H1 (cell line): ENCODE data around the gene ESYT2. TPM values are rescaled to one million over a fixed set of nuclear protein-coding genes. Genes with fewer than 3 reads are reported as not detected.
A peak's percentile ranks its signal among the peaks of the same experiment; 100 is the strongest.

Source experiments
- CTCF ChIA-PET: fragments of 300-600 bp; sonication (Branson Sonifier 250); formaldehyde crosslinking; loops from one replicate; lab custom pipeline; 2021; ENCODE audit not compliant: partially characterized antibody; lab: Charles Lee
- POLR2A ChIA-PET: fragments of 300-600 bp; sonication (Branson Sonifier 250); formaldehyde crosslinking; loops from one replicate; lab custom pipeline; 2021; ENCODE audit warnings: inconsistent platforms; ENCODE audit not compliant: partially characterized antibody; lab: Charles Lee
- DNase-seq, 2 experiments: peaks; one replicate each; pipeline versions ENCODE4 v3.0.0 to v3.0.0-alpha.2; 2010 to 2022; ENCODE audit warnings: low spot score in 2 of 2, low read depth in 1 of 2, mixed read lengths in 1 of 2
- FAIRE-seq: peaks from 2 replicates; lab custom pipeline; 2011; peaks lifted over from hg19 to GRCh38; lab: Jason Lieb, UNC
- H2AFZ ChIP-seq: 2 replicates; pipeline ENCODE4 v1.8.1; 2012; ENCODE audit warnings: low read length, inconsistent platforms
- H2AK5ac ChIP-seq: 2 replicates; pipeline ENCODE4 v1.6.1; 2013; ENCODE audit warnings: low read depth, low read length
- H2BK120ac ChIP-seq: replicated peaks from 2 replicates; pipeline ENCODE3; 2013; ENCODE audit warnings: low read depth, low read length, inconsistent platforms
- H2BK12ac ChIP-seq: 2 replicates; pipeline ENCODE4 v1.6.1; 2013; ENCODE audit warnings: low read depth, low read length
- H2BK15ac ChIP-seq: 2 replicates; pipeline ENCODE4 v1.6.1; 2013; ENCODE audit warnings: low read length
- H2BK20ac ChIP-seq: 2 replicates; pipeline ENCODE4 v1.6.1; 2013; ENCODE audit warnings: low read length
- H2BK5ac ChIP-seq: 2 replicates; pipeline ENCODE4 v1.6.1; 2013; ENCODE audit warnings: low read depth, low read length
- H3K14ac ChIP-seq: 2 replicates; pipeline ENCODE4 v1.6.1; 2013; ENCODE audit warnings: inconsistent platforms; ENCODE audit not compliant: insufficient read length
- H3K18ac ChIP-seq: 2 replicates; pipeline ENCODE4 v1.6.1; 2013; ENCODE audit warnings: low read length; ENCODE audit errors: extremely low read depth
- H3K23ac ChIP-seq: 2 replicates; pipeline ENCODE4 v1.6.1; 2013; ENCODE audit warnings: inconsistent platforms; ENCODE audit not compliant: insufficient read length
- H3K23me2 ChIP-seq: 2 replicates; pipeline ENCODE4 v1.6.1; 2013; ENCODE audit warnings: low read depth, low read length
- H3K27ac ChIP-seq: 2 replicates; pipeline ENCODE4 v1.6.1; 2011; ENCODE audit warnings: low read depth, low read length, inconsistent platforms
- H3K27me3 ChIP-seq, 4 experiments: replicated peaks in 1 of 4; 1 replicate in 1 of 4; 2 replicates in 3 of 4; pipeline versions ENCODE4 v1.6.1 to v1.8.1; 2011 to 2013; ENCODE audit warnings: low read length in 3 of 4, mild to moderate bottlenecking in 3 of 4, inconsistent platforms in 2 of 4, mixed read lengths in 2 of 4, moderate library complexity in 1 of 4; ENCODE audit not compliant: control insufficient read depth in 3 of 4, insufficient read depth in 3 of 4; ENCODE audit errors: extremely low read depth in 1 of 4
- H3K36me3 ChIP-seq, 4 experiments: 2 replicates each; pipeline versions ENCODE4 v1.6.1 to v1.8.1; 2011 to 2013; ENCODE audit warnings: mild to moderate bottlenecking in 4 of 4, low read length in 3 of 4, moderate library complexity in 2 of 4, control low read depth in 1 of 4, inconsistent platforms in 1 of 4; ENCODE audit not compliant: insufficient read depth in 4 of 4, control insufficient read depth in 2 of 4
- H3K4ac ChIP-seq: replicated peaks from 2 replicates; pipeline ENCODE3; 2013; ENCODE audit warnings: low read length, low read depth, mixed read lengths, inconsistent platforms; ENCODE audit not compliant: insufficient read length
- H3K4me1 ChIP-seq, 4 experiments: replicated peaks in 1 of 4; 1 replicate in 1 of 4; 2 replicates in 3 of 4; pipeline versions ENCODE4 v1.6.1 to v1.8.1; 2011 to 2013; ENCODE audit warnings: low read length in 3 of 4, inconsistent platforms in 2 of 4, mixed read lengths in 1 of 4; ENCODE audit not compliant: insufficient read depth in 4 of 4, control insufficient read depth in 3 of 4
- H3K4me2 ChIP-seq, 2 experiments: 2 replicates each; pipeline versions ENCODE4 v1.6.1 to v1.8.1; 2011 to 2013; ENCODE audit warnings: low read depth in 2 of 2, low read length in 2 of 2, control low read depth in 1 of 2, inconsistent platforms in 1 of 2, mild to moderate bottlenecking in 1 of 2; ENCODE audit not compliant: insufficient read depth in 1 of 2
- H3K4me3 ChIP-seq, 4 experiments: fragments of 200-600, 300-600 bp in 1 of 4; sonication (generic), shearing (Covaris generic), sonication (Bioruptor Twin) in 1 of 4; 2 replicates each; pipeline versions ENCODE4 v1.5.1 to v1.8.1; 2011 to 2016; ENCODE audit warnings: low read length in 4 of 4, low read depth in 3 of 4, control low read depth in 2 of 4, inconsistent platforms in 2 of 4, mild to moderate bottlenecking in 2 of 4, mixed read lengths in 1 of 4, moderate library complexity in 1 of 4; ENCODE audit not compliant: insufficient read depth in 2 of 4; ENCODE audit errors: extremely low read depth in 1 of 4
- H3K56ac ChIP-seq: replicated peaks from 2 replicates; pipeline ENCODE3; 2013; ENCODE audit warnings: low read depth, mild to moderate bottlenecking, mixed read lengths, low read length, inconsistent platforms; ENCODE audit not compliant: insufficient read length
- H3K79me1 ChIP-seq: 2 replicates; pipeline ENCODE4 v1.6.1; 2013; ENCODE audit warnings: low read depth, low read length, control low read depth
- H3K79me2 ChIP-seq, 2 experiments: 2 replicates each; pipeline versions ENCODE4 v1.6.1 to v1.8.1; 2012 to 2013; ENCODE audit warnings: low read length in 2 of 2, mild to moderate bottlenecking in 2 of 2, inconsistent platforms in 1 of 2; ENCODE audit not compliant: insufficient read depth in 2 of 2, control insufficient read depth in 1 of 2
- H3K9ac ChIP-seq, 4 experiments: replicated peaks in 1 of 4; 1 replicate in 1 of 4; 2 replicates in 3 of 4; pipeline versions ENCODE4 v1.6.1 to v1.8.1; 2011 to 2013; ENCODE audit warnings: low read depth in 3 of 4, low read length in 3 of 4, control low read depth in 2 of 4, mild to moderate bottlenecking in 2 of 4, moderate library complexity in 2 of 4, inconsistent platforms in 1 of 4; ENCODE audit errors: extremely low read depth in 1 of 4
- H3K9me3 ChIP-seq, 2 experiments: 2 replicates each; pipeline versions ENCODE4 v1.6.1 to v1.8.1; 2012 to 2013; ENCODE audit warnings: mild to moderate bottlenecking in 2 of 2, moderate library complexity in 2 of 2, control low read depth in 1 of 2, inconsistent platforms in 1 of 2, low read depth in 1 of 2, low read length in 1 of 2, mixed read lengths in 1 of 2; ENCODE audit not compliant: insufficient read depth in 2 of 2
- H4K20me1 ChIP-seq, 2 experiments: replicated peaks in 1 of 2; 2 replicates each; pipeline versions ENCODE3 to v1.8.1; 2011 to 2013; ENCODE audit warnings: inconsistent platforms in 2 of 2, low read length in 2 of 2, mild to moderate bottlenecking in 1 of 2; ENCODE audit not compliant: insufficient read depth in 2 of 2, control insufficient read depth in 1 of 2
- H4K5ac ChIP-seq: 2 replicates; pipeline ENCODE4 v1.6.1; 2013; ENCODE audit warnings: low read length, low read depth, mixed read lengths, inconsistent platforms; ENCODE audit not compliant: insufficient read length
- H4K8ac ChIP-seq: 2 replicates; pipeline ENCODE4 v1.8.0; 2013; ENCODE audit warnings: mild to moderate bottlenecking, moderate library complexity, low read length, inconsistent platforms; ENCODE audit not compliant: insufficient read depth; ENCODE audit errors: extremely low read depth
- H4K91ac ChIP-seq: replicated peaks from 2 replicates; pipeline ENCODE3; 2013; ENCODE audit warnings: low read length, mixed read lengths, inconsistent platforms; ENCODE audit not compliant: insufficient read length
- BACH1 ChIP-seq: IDR thresholded peaks from 2 replicates; pipeline ENCODE4 v1.6.1; 2012; ENCODE audit warnings: low read length, improper control_type of control experiment
- CBX5 ChIP-seq: fragments of 300-800, 300-1000 bp; sonication (generic); IDR thresholded peaks from 2 replicates; pipeline ENCODE4 v1.7.1; 2016; ENCODE audit warnings: antibody characterized with exemption, low read length, low read depth
- CBX8 ChIP-seq: fragments of 300-800, 300-1000 bp; sonication (generic); IDR thresholded peaks from 2 replicates; pipeline ENCODE4 v1.7.1; 2016; ENCODE audit warnings: low read depth, low read length, borderline replicate concordance
- EZH2 ChIP-seq: fragments of 200-600 bp; sonication (generic); IDR thresholded peaks from 2 replicates; pipeline ENCODE4 v1.7.1; 2012; ENCODE audit warnings: low read depth, mild to moderate bottlenecking, moderate library complexity, low read length, inconsistent platforms; ENCODE audit not compliant: severe bottlenecking
- MAX ChIP-seq: IDR thresholded peaks from 2 replicates; pipeline ENCODE4 v1.6.1; 2012; ENCODE audit warnings: inconsistent platforms
- NRF1 ChIP-seq: IDR thresholded peaks from 2 replicates; pipeline ENCODE4 v1.6.1; 2011; ENCODE audit warnings: mild to moderate bottlenecking, low read depth, low read length, improper control_type of control experiment
- POU5F1 ChIP-seq: IDR thresholded peaks from 2 replicates; pipeline ENCODE4 v1.6.1; 2011; ENCODE audit warnings: low read depth, mild to moderate bottlenecking, low read length, moderate library complexity
- RAD21 ChIP-seq, 2 experiments: IDR thresholded peaks in 1 of 2; conservative IDR thresholded peaks in 1 of 2; 2 replicates each; pipeline ENCODE4 v1.6.1; 2011; ENCODE audit warnings: low read depth in 2 of 2, low read length in 2 of 2, improper control_type of control experiment in 1 of 2, inconsistent platforms in 1 of 2, mild to moderate bottlenecking in 1 of 2, moderate library complexity in 1 of 2
- RBBP5 ChIP-seq: IDR thresholded peaks from 2 replicates; pipeline ENCODE4 v1.7.1; 2012; ENCODE audit warnings: low read depth, mild to moderate bottlenecking, inconsistent platforms, low read length, moderate library complexity, borderline replicate concordance
- SP1 ChIP-seq: IDR thresholded peaks from 2 replicates; pipeline ENCODE4 v1.6.1; 2011; ENCODE audit warnings: low read depth, low read length
- SRF ChIP-seq: IDR thresholded peaks from 2 replicates; pipeline ENCODE4 v1.6.1; 2011; ENCODE audit warnings: mild to moderate bottlenecking, low read depth, low read length, moderate library complexity
- TAF7 ChIP-seq: optimal IDR thresholded peaks from 2 replicates; pipeline ENCODE3; 2011; ENCODE audit warnings: low read depth, mild to moderate bottlenecking, inconsistent platforms, low read length, moderate library complexity, borderline replicate concordance
- ZNF274 ChIP-seq: IDR thresholded peaks from 2 replicates; pipeline ENCODE4 v1.7.0; 2012; ENCODE audit warnings: low read length, borderline replicate concordance; ENCODE audit errors: extremely low read depth
- whole genome bisulfite sequencing, 2 experiments: shearing (Covaris generic) in 1 of 2; methylation state at CpG; one replicate each; pipeline versions ENCODE4 v1.1.6 to v1.1.7; 2013 to 2015; ENCODE audit warnings: low lambda C conversion rate in 2 of 2, mixed read lengths in 2 of 2, inconsistent platforms in 1 of 2, low coverage in 1 of 2, missing lambda C conversion rate in 1 of 2; ENCODE audit not compliant: insufficient replicate concordance in 2 of 2, insufficient coverage in 1 of 2, insufficient read length in 1 of 2; ENCODE audit errors: extremely low coverage in 1 of 2, missing lambda C conversion rate in 1 of 2; 5-methylcytosine and 5-hydroxymethylcytosine counted together
- polyA plus RNA-seq, 7 experiments: library from polyadenylated mRNA; depleted of rRNA in 3 of 7; stranded (reverse) in 5 of 7; unstranded in 2 of 7; fragments of >200 nt in 5 of 7; fragments of 200-250 nt in 2 of 7; gene quantifications; 1 replicate in 5 of 7; 2 replicates in 1 of 7; 4 replicates in 1 of 7; pipeline versions ENCODE4 v1.2.1 to v1.2.3, GENCODE V29; 2011 to 2013; ENCODE audit warnings: missing spikeins in 2 of 7, mixed read lengths in 2 of 7
- total RNA-seq: library from RNA; stranded (reverse); fragmentation: NEBNext Ultra II Directional; extraction: Animal tissue kit (Norgen Biotek cat#: 25700); gene quantifications from 2 replicates; pipeline ENCODE4 v1.2.1, GENCODE V29; 2021

The ESYT2 gene
- total and polyA plus RNA-seq, 2 of the 8 experiments (the other 6 are each of a cell fraction or from before 2014, with no cell fraction given), result 27.0 to 37.5 TPM

- Histone ChIP-seq H2BK20ac (no peak overlapping the region), H3K18ac (no peak overlapping the region), H2AFZ (no peak overlapping the region), H3K79me1 (no peaks in the 10 kb centered on the region; the same call in 1 of the 2 replicates), H3K27ac (no peak overlapping the region), H3K9ac (no peak overlapping the region), H4K91ac (no peak overlapping the region), H2BK15ac (no peak overlapping the region), H3K4ac (no peak overlapping the region), H3K23me2 (peaks cover 6% of the 10 kb centered on the region; the same call in 1 of the 2 replicates), H3K36me3 (peaks cover 0 to 5% (median 2%) of the 10 kb centered on the region in 4 experiments; a peak in 2 of 8 replicates), H4K5ac (no peak overlapping the region), H3K4me1 (peaks cover 3 to 13% (median 10%) of the 10 kb centered on the region in 4 experiments; a peak in 6 of 7 replicates), H3K23ac (no peak overlapping the region), H3K79me2 (peaks cover 6 to 31% of the 10 kb centered on the region in 2 experiments), H3K4me2 (peak overlapping the region in 1 of 2 experiments; percentile 83; a peak in 1 of 4 replicates), H3K4me3 (no peak overlapping the region), H4K20me1 (no peaks in the 10 kb centered on the region), H2AK5ac (no peak overlapping the region), H3K56ac (no peak overlapping the region), H3K14ac (no peak overlapping the region), H2BK5ac (0 out of 2 replicates have a peak overlapping the region, but pooled peaks have one; percentile 18), H3K27me3 (no peaks in the 10 kb centered on the region), H4K8ac (no peak overlapping the region), H2BK120ac (no peak overlapping the region), H3K9me3 (no peaks in the 10 kb centered on the region), H2BK12ac (no peak overlapping the region)
- ChIA-PET POLR2A (interaction anchor here (1.0 to 1.1 kb wide), 2 partner anchors 24 to 81 kb away, joined by 3 read pairs; no protein-coding TSS in a partner anchor), CTCF (interaction anchor here (1.0 to 4.3 kb wide), 6 partner anchors 9 to 271 kb away, joined by 3 to 37 read pairs (median 3); no protein-coding TSS in a partner anchor)
- DNase-seq (no peak), FAIRE-seq (no peak)
- 82% methylated on average over 5 of the region's 5 CpGs; no CpG with 5 or more reads in 1 of the 2 experiments for WGBS, 2 experiments
- TF ChIP-seq NRF1 (no peak), CBX8 (no peak), CBX5 (no peak), EZH2 (no peak), RBBP5 (no peak), SP1 (no peak), TAF7 (no peak), MAX (no peak), ZNF274 (no peak), RAD21 (IDR thresholded peaks at IDR 0.05 in 1 of 2, conservative IDR thresholded peaks at IDR 0.05 in 1 of 2; ENCODE audit: low read depth in 2 of 2, low read length in 2 of 2) (no peak), SRF (no peak), BACH1 (no peak), POU5F1 (no peak)
These were observed 123.0 kb downstream of the ESYT2 start for GRCh38 chr7:158706273-158706704.
